Activated CD4-positive, CD25-positive, alpha-beta regulatory T cell treated with anti-CD3 and anti-CD28 coated beads, Interleukin-2, amount 50 U/mL, for 16 hours (primary cell): ENCODE data around the gene DNAAF5.

Source experiments
- DNase-seq: peaks from one replicate; pipeline ENCODE4 v3.0.0-alpha.2; 2020; ENCODE audit warnings: low read depth, low spot score

Gene DNAAF5

GRCh38 chr7:805261-805660 lies 78.8 kb downstream of the DNAAF5 start:
- no peak for DNase-seq

GRCh38 chr7:815284-816216 lies 89.1 kb downstream of the DNAAF5 start:
- no peak for DNase-seq

- DNase-seq = peak; percentile 93
These were observed 89.8 kb downstream of the DNAAF5 start for GRCh38 chr7:816300-816750.

- no peak for DNase-seq
These were observed 90.5 kb downstream of the DNAAF5 start for GRCh38 chr7:816751-817671.

GRCh38 chr7:818031-818699 lies 91.7 kb downstream of the DNAAF5 start:
- no peak for DNase-seq

GRCh38 chr7:820341-820740 lies 93.8 kb downstream of the DNAAF5 start:
- DNase-seq = no peak

- no peak for DNase-seq
These were observed 95.2 kb downstream of the DNAAF5 start for GRCh38 chr7:821688-822087.

GRCh38 chr7:822692-823276 lies 96.3 kb downstream of the DNAAF5 start:
- DNase-seq = no peak

- no peak for DNase-seq
These were observed 97.2 kb downstream of the DNAAF5 start for GRCh38 chr7:823649-824048.

GRCh38 chr7:824081-824480 lies 97.6 kb downstream of the DNAAF5 start:
- no peak for DNase-seq

- DNase-seq = no peak
These were observed 98.2 kb downstream of the DNAAF5 start for GRCh38 chr7:824664-825063.

GRCh38 chr7:825386-825785 lies 98.9 kb downstream of the DNAAF5 start:
- no peak for DNase-seq

- DNase-seq = no peak
These were observed 99.9 kb downstream of the DNAAF5 start for GRCh38 chr7:826230-826917.

GRCh38 chr7:828793-829561 lies 102.5 kb downstream of the DNAAF5 start:
- no peak for DNase-seq

- DNase-seq = no peak
These were observed 103.6 kb downstream of the DNAAF5 start for GRCh38 chr7:830069-830468.

GRCh38 chr7:831596-832166 lies 105.2 kb downstream of the DNAAF5 start:
- no peak for DNase-seq

- no peak for DNase-seq
These were observed 105.9 kb downstream of the DNAAF5 start, which contains the start of gene SUN1 for GRCh38 chr7:832167-832967. TSS of gene SUN1 (plus strand) at chr7:832476. CDS start at chr7:832525, 49 bp downstream.

- DNase-seq = no peak
These were observed 106.5 kb downstream of the DNAAF5 start for GRCh38 chr7:832968-833424.
